Measurements from ENCODE around the gene ACSS2. TPM values are rescaled to one million over a fixed set of nuclear protein-coding genes. Genes with fewer than 3 reads are reported as not detected.

The ACSS2 gene
- total and polyA plus RNA-seq, 2 donors (not counting 1 experiment from before 2014, with no cell fraction given): 10.5 to 22.1 TPM

GRCh38 chr20:34974246-34974645 is 97.8 kb downstream of the ACSS2 start:
- intact Hi-C loops (cut with micrococcal nuclease): no loop called here
- ChIA-PET POLR2A (no interaction called here), CTCF (no interaction called here)
- Histone ChIP-seq H3K4me1 (ENCODE audit: control insufficient read depth in 2 of 2, insufficient read depth in 2 of 2, low read length in 2 of 2) (no peaks in the 10 kb centered on the region), H3K9me3 (ENCODE audit: control extremely low read depth in 1 of 3, control insufficient read depth in 2 of 3, insufficient read depth in 1 of 3, low read length in 2 of 3) (no peaks in the 10 kb centered on the region), H3K27ac (ENCODE audit: low read length in 2 of 2) (no peak overlapping the region), H3K9ac (ENCODE audit: low read length) (no peak overlapping the region), H3K4me3 (ENCODE audit: control extremely low read depth in 1 of 5, extremely low read depth in 1 of 5, insufficient read depth in 1 of 5, low read depth in 2 of 5, low read length in 4 of 5) (no peak overlapping the region), H3K27me3 (replicated peaks in 1 of 4; ENCODE audit: control extremely low read depth in 1 of 4, control insufficient read depth in 3 of 4, insufficient read depth in 4 of 4, low read length in 3 of 4) (peaks cover 0 to 4% (median 0%) of the 10 kb centered on the region in 4 experiments), H4K20me1 (ENCODE audit: control insufficient read depth, insufficient read depth, low read length, poor library complexity, severe bottlenecking) (no peaks in the 10 kb centered on the region), H3K36me3 (replicated peaks in 1 of 2; ENCODE audit: control extremely low read depth in 1 of 2, control insufficient read depth in 1 of 2, extremely low read depth in 1 of 2, insufficient read depth in 2 of 2, low read length in 1 of 2) (no peaks in the 10 kb centered on the region), H2AFZ (ENCODE audit: insufficient read depth, low read depth, low read length, poor library complexity, severe bottlenecking) (no peak overlapping the region), H3K4me2 (replicated peaks; ENCODE audit: low read depth, low read length, poor library complexity, severe bottlenecking) (no peak overlapping the region), H3K79me2 (ENCODE audit: control insufficient read depth, insufficient read depth, low read length) (no peaks in the 10 kb centered on the region)
- Mint-ChIP-seq H3K4me1 (no peaks in the 10 kb centered on the region), H3K27ac (no peak overlapping the region), H3K9me3 (ENCODE audit: insufficient read depth) (no peaks in the 10 kb centered on the region), H3K4me3 (no peak overlapping the region), H3K27me3 (peaks cover 6% of the 10 kb centered on the region)
- WGBS (ENCODE audit: insufficient coverage): 92% methylated on average over 2 of the region's 4 CpGs
- DNase-seq (no peak), ATAC-seq (ENCODE audit: low read depth) (no peak)
- TF ChIP-seq EZH2 (IDR thresholded peaks at IDR 0.05; ENCODE audit: borderline replicate concordance, insufficient read depth, low read depth, low read length, poor library complexity, severe bottlenecking): no peak
- TF ChIP-seq CTCF (IDR thresholded peaks at IDR 0.05): no peak

GRCh38 chr20:34976286-34976685 is 99.9 kb downstream of the ACSS2 start:
- Histone ChIP-seq H3K4me2 (replicated peaks; ENCODE audit: low read depth, low read length, poor library complexity, severe bottlenecking) (no peak overlapping the region), H3K9me3 (ENCODE audit: control extremely low read depth in 1 of 3, control insufficient read depth in 2 of 3, insufficient read depth in 1 of 3, low read length in 2 of 3) (peaks cover 0 to 3% (median 0%) of the 10 kb centered on the region in 3 donors), H3K36me3 (replicated peaks in 1 of 2; ENCODE audit: control extremely low read depth in 1 of 2, control insufficient read depth in 1 of 2, extremely low read depth in 1 of 2, insufficient read depth in 2 of 2, low read length in 1 of 2) (no peaks in the 10 kb centered on the region), H3K79me2 (ENCODE audit: control insufficient read depth, insufficient read depth, low read length) (no peaks in the 10 kb centered on the region), H2AFZ (ENCODE audit: insufficient read depth, low read depth, low read length, poor library complexity, severe bottlenecking) (no peak overlapping the region), H3K27me3 (replicated peaks in 1 of 4; ENCODE audit: control extremely low read depth in 1 of 4, control insufficient read depth in 3 of 4, insufficient read depth in 4 of 4, low read length in 3 of 4) (peaks cover 0 to 9% (median 0%) of the 10 kb centered on the region in 4 experiments), H4K20me1 (ENCODE audit: control insufficient read depth, insufficient read depth, low read length, poor library complexity, severe bottlenecking) (no peaks in the 10 kb centered on the region), H3K4me1 (ENCODE audit: control insufficient read depth in 2 of 2, insufficient read depth in 2 of 2, low read length in 2 of 2) (no peaks in the 10 kb centered on the region), H3K27ac (ENCODE audit: low read length in 2 of 2) (no peak overlapping the region), H3K9ac (ENCODE audit: low read length) (no peak overlapping the region), H3K4me3 (ENCODE audit: control extremely low read depth in 1 of 5, extremely low read depth in 1 of 5, insufficient read depth in 1 of 5, low read depth in 2 of 5, low read length in 4 of 5) (no peak overlapping the region)
- DNase-seq: no peak
- intact Hi-C loops (cut with micrococcal nuclease): no loop called here
- no peak for TF ChIP-seq CTCF (IDR thresholded peaks at IDR 0.05)
- TF ChIP-seq EZH2 (IDR thresholded peaks at IDR 0.05; ENCODE audit: borderline replicate concordance, insufficient read depth, low read depth, low read length, poor library complexity, severe bottlenecking): no peak
- H3K9me3 Mint-ChIP-seq (ENCODE audit: insufficient read depth): no peaks in the 10 kb centered on the region
- ChIA-PET POLR2A (no interaction called here), CTCF (no interaction called here)
- no peak overlapping the region for H3K4me3 Mint-ChIP-seq
- peaks cover 8% of the 10 kb centered on the region for H3K27me3 Mint-ChIP-seq
- no peak for ATAC-seq (ENCODE audit: low read depth)
- no peaks in the 10 kb centered on the region for H3K4me1 Mint-ChIP-seq
- H3K27ac Mint-ChIP-seq: no peak overlapping the region
- WGBS (ENCODE audit: insufficient coverage): 95% methylated on average over 9 of the region's 12 CpGs

Other genes with a start within 250 kb of the ACSS2 start
- 15.4 and 19.3 TPM in 2 replicates for gene PIGU, start 199.5 kb upstream of the ACSS2 start, total RNA-seq
- gene PIGU, start 199.5 kb upstream of the ACSS2 start, polyA plus RNA-seq: 9.5 and 12.0 TPM in 2 replicates
- gene TP53INP2, start 172.3 kb upstream of the ACSS2 start, total RNA-seq: 7.7 and 8.1 TPM in 2 replicates
- gene TP53INP2, start 172.3 kb upstream of the ACSS2 start, polyA plus RNA-seq: 14.7 and 39.6 TPM in 2 replicates
- gene NCOA6, start 51.0 kb upstream of the ACSS2 start, total RNA-seq: 31.0 and 31.9 TPM in 2 replicates
- gene NCOA6, start 51.0 kb upstream of the ACSS2 start, polyA plus RNA-seq: 14.7 and 16.0 TPM in 2 replicates
- gene GGT7, start 3.8 kb upstream of the ACSS2 start, total RNA-seq: 26.8 and 28.6 TPM in 2 replicates
- 29.0 and 31.9 TPM in 2 replicates for gene GGT7, start 3.8 kb upstream of the ACSS2 start, polyA plus RNA-seq
- 22.0 and 22.5 TPM in 2 replicates for gene GSS, start 79.2 kb downstream of the ACSS2 start, total RNA-seq
- 28.6 and 29.7 TPM in 2 replicates for gene GSS, start 79.2 kb downstream of the ACSS2 start, polyA plus RNA-seq
- 0.66 and 0.79 TPM in 2 replicates for gene MYH7B, start 79.3 kb downstream of the ACSS2 start, total RNA-seq
- 1.2 and 1.4 TPM in 2 replicates for gene MYH7B, start 79.3 kb downstream of the ACSS2 start, polyA plus RNA-seq
- 73.2 and 73.9 TPM in 2 replicates for gene TRPC4AP, start 216.2 kb downstream of the ACSS2 start, total RNA-seq
- 62.5 and 69.5 TPM in 2 replicates for gene TRPC4AP, start 216.2 kb downstream of the ACSS2 start, polyA plus RNA-seq

All from B cell (primary cell).